Left kidney (tissue), 2 donors: Measurements from ENCODE around the gene MYH10. TPM values are rescaled to one million over a fixed set of nuclear protein-coding genes. Genes with fewer than 3 reads are reported as not detected.

Experiments
- DNase-seq: peaks from one replicate; pipeline ENCODE4 v3.0.0-alpha.2; 2013
- polyA plus RNA-seq: library from polyadenylated mRNA; unstranded; fragments of 120-200 nt; gene quantifications from one replicate; pipeline ENCODE4 v1.2.1, GENCODE V29; 2013; ENCODE audit not compliant: insufficient read length

MYH10 gene
- polyA plus RNA-seq, 1 donor, result 282 TPM

GRCh38 chr17:8610558-8610957, 20.0 kb downstream of the MYH10 start:
- no peak for DNase-seq

- no peak for DNase-seq
Observed at GRCh38 chr17:8609910-8610309, 20.6 kb downstream of the MYH10 start.

GRCh38 chr17:8608001-8608400, 22.5 kb downstream of the MYH10 start:
- no peak for DNase-seq

- no peak for DNase-seq
Observed at GRCh38 chr17:8606401-8606800, 24.1 kb downstream of the MYH10 start.

- no peak for DNase-seq
Observed at GRCh38 chr17:8602679-8603078, 27.8 kb downstream of the MYH10 start.

DNA sequence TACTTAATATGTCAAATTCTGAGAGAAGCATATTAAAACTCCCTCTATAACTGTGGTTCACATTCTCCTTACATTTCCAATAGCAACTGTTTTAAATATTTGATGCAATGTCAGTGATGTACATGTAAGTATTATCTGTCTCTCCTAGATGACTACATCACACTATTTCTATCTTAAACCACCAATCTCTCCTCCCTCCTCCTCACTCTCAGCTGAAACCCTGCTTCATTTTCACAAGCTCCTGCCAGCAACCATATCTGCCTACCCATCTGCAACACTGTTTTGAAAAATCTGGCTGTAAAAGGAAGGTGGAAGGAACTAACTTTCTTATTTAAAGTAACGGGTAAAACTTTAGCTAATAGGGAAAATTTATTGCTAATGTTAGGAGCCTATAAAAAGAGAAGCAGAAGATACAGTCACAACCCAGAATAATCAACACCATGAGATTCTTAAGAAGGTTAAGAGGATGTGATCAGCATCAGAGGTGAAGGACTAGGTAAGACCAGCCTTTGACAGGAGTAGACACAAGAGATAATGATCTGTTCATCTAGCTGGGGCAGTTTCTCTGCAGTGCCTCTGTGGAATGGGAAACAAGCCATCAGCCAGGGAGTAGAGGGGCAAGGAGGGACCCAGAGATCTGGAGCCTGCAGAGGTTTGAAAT, 31.0 kb downstream of the MYH10 start:
- DNase-seq, result no peak

DNA sequence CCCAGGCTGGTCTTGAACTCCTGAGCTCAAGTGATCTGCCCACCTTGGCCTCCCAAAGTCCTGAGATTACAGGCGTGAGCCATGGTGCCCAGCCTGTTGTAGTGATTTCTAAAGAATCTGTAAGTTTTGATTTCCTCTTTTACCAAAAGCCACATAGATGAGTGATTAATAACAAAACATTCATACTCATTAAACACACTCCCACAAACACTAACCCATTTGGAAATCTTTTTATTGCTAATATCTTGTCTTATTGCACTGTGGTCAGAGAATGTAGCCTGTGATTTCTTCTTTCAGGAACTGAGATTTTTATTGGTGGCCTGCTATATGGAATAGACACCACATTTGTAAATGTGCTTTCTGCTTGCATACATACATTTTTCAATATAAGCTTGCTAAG, 31.6 kb downstream of the MYH10 start:
- no peak for DNase-seq

DNA sequence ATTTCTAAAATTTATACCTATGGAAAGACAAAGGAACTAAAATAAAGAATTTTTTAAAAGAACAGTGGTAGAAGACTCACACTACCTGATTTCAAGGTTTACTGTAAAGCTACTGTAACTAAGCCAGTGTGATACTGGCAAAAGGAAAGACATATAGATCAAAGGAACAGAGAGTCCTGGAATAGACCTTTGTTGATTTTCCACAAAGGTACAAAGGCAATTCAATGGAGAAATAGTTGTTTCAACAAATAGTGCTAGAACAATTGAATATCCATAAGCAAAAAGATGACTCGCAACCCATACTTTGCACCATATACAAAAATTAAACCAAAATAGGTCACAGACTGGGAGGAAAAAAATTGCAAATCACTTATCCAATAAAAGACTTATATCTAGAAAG, 36.7 kb downstream of the MYH10 start:
- DNase-seq, result no peak

DNA sequence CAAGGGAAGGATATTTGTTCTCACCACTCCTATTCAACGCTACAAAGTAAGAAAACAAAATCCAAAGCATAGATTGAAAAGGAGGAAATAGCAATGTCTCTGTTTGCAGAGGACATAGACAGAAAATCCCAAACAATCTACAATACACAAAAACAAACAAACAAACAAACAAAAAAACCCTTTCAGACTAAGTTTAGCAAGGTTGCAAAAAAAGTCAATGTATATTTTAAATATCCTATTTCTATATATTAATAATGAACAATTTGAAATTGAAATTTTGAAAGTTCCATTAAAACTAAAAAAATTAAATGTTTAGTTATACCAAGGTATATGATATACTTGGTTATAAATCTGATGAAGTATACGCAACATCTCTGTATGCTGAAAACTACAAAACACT, 37.2 kb downstream of the MYH10 start:
- no peak for DNase-seq

DNA sequence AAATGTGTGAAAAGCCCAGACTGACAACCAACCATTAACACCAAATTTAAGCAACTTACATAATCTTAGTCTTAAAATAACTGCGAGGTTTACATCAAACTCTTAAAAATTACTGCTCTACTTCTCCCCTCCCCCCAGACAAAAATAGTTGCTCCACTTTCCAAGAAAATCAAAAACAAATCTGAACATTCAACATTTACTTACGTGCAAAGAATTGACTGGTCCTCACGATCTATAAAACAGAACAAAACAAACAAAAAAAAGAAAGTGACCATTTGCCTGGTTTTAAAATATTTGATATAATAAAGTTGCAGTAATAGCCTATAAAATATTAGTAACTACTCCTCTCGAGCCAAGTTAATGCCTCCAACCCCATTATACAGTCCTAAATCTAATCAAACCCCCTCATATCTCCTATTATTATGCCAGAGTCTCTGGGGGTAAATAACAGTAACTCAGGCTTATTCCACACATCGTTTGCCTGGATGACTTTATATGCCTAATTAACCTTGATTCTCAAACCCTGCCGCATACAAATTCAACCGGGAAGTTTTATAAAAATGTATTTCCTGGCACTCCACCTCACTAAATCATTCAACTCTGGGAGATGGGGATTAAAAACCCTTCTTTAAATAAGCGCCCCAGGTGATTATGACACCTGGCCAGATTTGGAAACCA, 41.5 kb downstream of the MYH10 start:
- no peak for DNase-seq

GRCh38 chr17:8586766-8587165, 43.8 kb downstream of the MYH10 start:
- DNase-seq, result no peak

- DNase-seq, result no peak
Observed at GRCh38 chr17:8585911-8586310, 44.6 kb downstream of the MYH10 start.

- no peak for DNase-seq
Observed at GRCh38 chr17:8583954-8584353, 46.6 kb downstream of the MYH10 start.

- DNase-seq, result no peak
Observed at GRCh38 chr17:8580952-8581658, 49.4 kb downstream of the MYH10 start.

DNA sequence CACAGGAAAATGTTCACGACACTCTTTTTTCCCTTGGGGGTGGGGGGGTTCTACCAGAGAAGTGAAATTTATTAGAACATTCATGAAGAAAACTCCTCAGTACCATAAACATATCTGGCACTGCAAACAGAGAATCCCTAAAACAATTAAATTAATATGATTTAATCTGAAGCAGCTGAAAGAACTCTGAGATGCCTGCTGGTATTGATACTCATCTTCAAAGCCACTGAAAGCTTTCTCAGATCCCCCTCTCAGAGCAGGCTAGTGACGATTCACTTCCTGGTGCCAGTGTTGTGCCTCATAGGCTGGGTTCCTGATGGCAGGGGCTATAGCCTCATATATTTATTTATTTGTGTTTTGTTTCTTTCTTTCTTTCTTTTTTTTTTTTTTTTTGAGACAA, 52.7 kb downstream of the MYH10 start:
- DNase-seq, result no peak

DNA sequence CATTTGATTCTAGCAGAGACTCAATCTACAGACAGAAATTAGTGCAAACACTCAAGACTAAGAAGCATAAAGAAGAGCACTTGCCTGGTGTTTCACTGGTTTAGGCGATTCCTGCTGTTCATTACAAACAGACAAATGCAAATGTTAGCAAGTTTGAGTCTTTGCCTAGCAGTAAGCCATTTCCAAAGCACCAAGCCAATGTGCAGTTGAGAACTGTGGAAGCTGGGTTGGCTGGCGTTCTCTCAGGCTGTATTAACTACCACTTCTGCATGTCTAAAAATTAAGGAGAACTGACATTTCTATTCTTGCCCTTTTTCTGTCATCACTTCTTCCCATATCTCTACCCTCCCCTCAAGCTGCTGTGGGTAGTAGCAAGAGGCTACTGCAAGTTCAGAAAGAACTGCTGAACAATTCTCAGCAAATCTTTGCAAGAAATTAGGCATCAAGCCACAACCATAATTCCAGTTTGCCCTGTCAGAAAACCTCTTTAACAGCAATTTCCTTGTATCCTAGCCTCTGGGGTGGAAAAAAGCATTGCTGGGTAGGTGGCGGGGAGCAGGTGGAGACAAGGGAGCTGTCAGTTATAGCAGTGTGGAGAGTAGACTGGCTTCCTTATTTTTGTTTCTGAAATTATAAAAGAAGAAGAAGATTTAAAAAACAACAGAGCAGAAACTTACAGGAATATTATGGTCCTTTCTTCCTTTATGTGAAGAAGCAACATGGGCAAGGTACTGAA, 53.8 kb downstream of the MYH10 start:
- DNase-seq, result no peak

GRCh38 chr17:8574687-8575086, 55.8 kb downstream of the MYH10 start:
- DNase-seq, result no peak

DNA sequence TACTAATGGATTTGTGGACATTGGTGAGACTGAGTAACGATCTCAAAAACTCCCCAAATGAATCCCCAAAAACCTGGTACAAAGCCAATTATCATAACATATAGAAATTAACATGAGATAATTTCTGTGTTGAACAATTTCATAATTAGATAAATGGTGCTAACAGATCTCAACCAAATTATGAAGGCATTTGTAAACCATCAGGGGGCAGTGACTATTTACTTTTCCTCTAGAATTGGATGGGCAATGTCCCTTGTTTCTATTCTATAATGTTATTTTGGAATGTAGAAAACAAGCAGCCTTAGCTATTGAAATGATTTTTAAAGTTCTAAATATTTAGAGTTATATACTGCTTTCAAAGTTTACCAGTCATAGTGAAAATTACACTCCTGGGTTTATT, 57.8 kb downstream of the MYH10 start:
- DNase-seq, result no peak

- no peak for DNase-seq
Observed at GRCh38 chr17:8563981-8564602, 66.4 kb downstream of the MYH10 start.

GRCh38 chr17:8563024-8563776, 67.3 kb downstream of the MYH10 start:
- no peak for DNase-seq

GRCh38 chr17:8558144-8558543, 72.4 kb downstream of the MYH10 start:
- no peak for DNase-seq
